ENCODE data around the gene ARHGAP24. TPM values are rescaled to one million over a fixed set of nuclear protein-coding genes. Genes with fewer than 3 reads are reported as not detected.

ARHGAP24 gene
- total and polyA plus RNA-seq, 2 experiments from 2014 or later: 19.5 to 29.6 TPM

DNA sequence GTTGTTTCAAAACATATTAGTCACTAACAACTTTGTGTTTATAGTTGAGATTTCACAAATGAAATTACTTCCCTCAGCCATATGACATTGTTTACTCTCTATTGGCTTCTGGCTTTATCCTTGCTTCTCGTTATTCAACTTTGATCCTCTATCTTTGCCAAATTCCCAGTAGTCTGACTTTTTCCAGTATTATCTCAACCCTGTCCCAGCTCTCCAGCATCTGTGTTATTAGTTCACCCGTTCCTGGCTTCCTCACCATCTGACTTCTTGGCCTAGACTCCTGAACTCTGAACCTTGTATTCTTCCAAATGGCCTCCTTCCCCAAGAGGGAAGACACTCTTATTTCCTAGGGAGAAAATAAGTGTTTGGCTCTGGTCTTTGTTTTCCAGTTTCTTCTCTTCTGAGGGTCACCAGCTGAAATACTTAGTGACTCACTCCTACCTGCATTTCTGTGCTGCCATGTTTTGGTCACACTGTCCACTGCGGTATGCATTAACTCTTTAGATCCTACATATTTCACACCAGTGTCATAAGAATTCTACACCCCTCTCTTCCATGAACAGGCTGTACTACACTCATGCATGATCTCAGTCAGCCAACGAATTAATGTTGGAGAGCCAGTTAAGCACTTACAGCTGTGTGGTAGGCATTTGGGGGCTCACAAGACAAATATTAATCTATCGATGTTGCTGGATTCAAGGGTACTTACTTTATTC lies 17.0 kb upstream of the ARHGAP24 start:
- no peaks in the 10 kb centered on the region for H4K20me1 ChIP-seq (ENCODE audit: insufficient read depth, poor library complexity, severe bottlenecking)
- H3K4me2 ChIP-seq: no peak overlapping the region
- TF ChIP-seq EZH2phosphoT487 (IDR thresholded peaks at IDR 0.05; ENCODE audit: low read depth, severe bottlenecking, unreplicated experiment) (no peak), EZH2 (IDR thresholded peaks at IDR 0.05; ENCODE audit: borderline replicate concordance) (no peak)
- TF ChIP-seq, protein P1, sequence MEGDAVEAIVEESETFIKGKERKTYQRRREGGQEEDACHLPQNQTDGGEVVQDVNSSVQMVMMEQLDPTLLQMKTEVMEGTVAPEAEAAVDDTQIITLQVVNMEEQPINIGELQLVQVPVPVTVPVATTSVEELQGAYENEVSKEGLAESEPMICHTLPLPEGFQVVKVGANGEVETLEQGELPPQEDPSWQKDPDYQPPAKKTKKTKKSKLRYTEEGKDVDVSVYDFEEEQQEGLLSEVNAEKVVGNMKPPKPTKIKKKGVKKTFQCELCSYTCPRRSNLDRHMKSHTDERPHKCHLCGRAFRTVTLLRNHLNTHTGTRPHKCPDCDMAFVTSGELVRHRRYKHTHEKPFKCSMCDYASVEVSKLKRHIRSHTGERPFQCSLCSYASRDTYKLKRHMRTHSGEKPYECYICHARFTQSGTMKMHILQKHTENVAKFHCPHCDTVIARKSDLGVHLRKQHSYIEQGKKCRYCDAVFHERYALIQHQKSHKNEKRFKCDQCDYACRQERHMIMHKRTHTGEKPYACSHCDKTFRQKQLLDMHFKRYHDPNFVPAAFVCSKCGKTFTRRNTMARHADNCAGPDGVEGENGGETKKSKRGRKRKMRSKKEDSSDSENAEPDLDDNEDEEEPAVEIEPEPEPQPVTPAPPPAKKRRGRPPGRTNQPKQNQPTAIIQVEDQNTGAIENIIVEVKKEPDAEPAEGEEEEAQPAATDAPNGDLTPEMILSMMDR (IDR thresholded peaks at IDR 0.05; ENCODE audit: poor library complexity): no peak
- H3K9me2 ChIP-seq (replicated peaks; ENCODE audit: insufficient read depth): no peaks in the 10 kb centered on the region
- no peaks in the 10 kb centered on the region for H3K4me1 ChIP-seq (ENCODE audit: insufficient read depth)
- DNase-seq (ENCODE audit: low spot score): no peak
- H3K27ac ChIP-seq: no peak overlapping the region
- no peaks in the 10 kb centered on the region for H3K79me2 ChIP-seq
- no peaks in the 10 kb centered on the region for H3K27me3 ChIP-seq
- H3K4me3 ChIP-seq: no peak overlapping the region
- peak overlapping the region; percentile 34 for H2AFZ ChIP-seq
- WGBS (ENCODE audit: low lambda C conversion rate, missing lambda C conversion rate): 77% methylated on average over 5 of the region's 5 CpGs
- H3K9me3 ChIP-seq (ENCODE audit: low read depth): no peaks in the 10 kb centered on the region
- no peaks in the 10 kb centered on the region for H3K36me3 ChIP-seq (replicated peaks; ENCODE audit: insufficient read depth, low read depth)

DNA sequence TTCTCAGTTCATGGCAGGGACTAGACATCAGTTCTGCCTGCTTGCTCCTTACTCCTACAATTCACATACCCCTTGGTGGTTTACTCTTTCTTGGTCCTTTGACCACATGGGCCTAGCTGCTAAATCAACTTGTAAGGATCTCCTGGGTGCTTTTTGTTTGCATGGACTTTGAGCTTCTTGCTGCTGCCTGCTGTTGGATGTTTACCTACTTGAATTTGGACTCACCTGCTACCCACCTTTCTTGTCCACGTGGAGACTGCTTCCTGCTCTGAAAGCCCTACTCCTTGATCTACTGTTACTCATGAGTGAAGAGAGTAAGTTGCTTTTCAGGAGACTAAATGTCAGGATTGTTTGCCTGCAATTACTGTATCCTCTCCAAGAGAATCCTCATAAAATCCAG lies 15.2 kb upstream of the ARHGAP24 start:
- Histone ChIP-seq H3K4me2 (no peak overlapping the region), H4K20me1 (ENCODE audit: insufficient read depth, poor library complexity, severe bottlenecking) (no peaks in the 10 kb centered on the region), H3K36me3 (replicated peaks; ENCODE audit: insufficient read depth, low read depth) (no peaks in the 10 kb centered on the region), H3K79me2 (no peaks in the 10 kb centered on the region), H3K9me2 (replicated peaks; ENCODE audit: insufficient read depth) (no peaks in the 10 kb centered on the region), H2AFZ (no peak overlapping the region), H3K27me3 (no peaks in the 10 kb centered on the region), H3K9me3 (ENCODE audit: low read depth) (no peaks in the 10 kb centered on the region), H3K27ac (peak overlapping the region; percentile 27), H3K4me3 (no peak overlapping the region), H3K4me1 (ENCODE audit: insufficient read depth) (no peaks in the 10 kb centered on the region)
- TF ChIP-seq EZH2phosphoT487 (IDR thresholded peaks at IDR 0.05; ENCODE audit: low read depth, severe bottlenecking, unreplicated experiment): no peak
- TF ChIP-seq, protein P1 (IDR thresholded peaks at IDR 0.05; ENCODE audit: poor library complexity): no peak
- no peak for TF ChIP-seq EZH2 (IDR thresholded peaks at IDR 0.05; ENCODE audit: borderline replicate concordance)
- 41% methylated on average over 1 of the region's 1 CpG for WGBS (ENCODE audit: low lambda C conversion rate, missing lambda C conversion rate)
- DNase-seq (ENCODE audit: low spot score): peak; percentile 37

DNA sequence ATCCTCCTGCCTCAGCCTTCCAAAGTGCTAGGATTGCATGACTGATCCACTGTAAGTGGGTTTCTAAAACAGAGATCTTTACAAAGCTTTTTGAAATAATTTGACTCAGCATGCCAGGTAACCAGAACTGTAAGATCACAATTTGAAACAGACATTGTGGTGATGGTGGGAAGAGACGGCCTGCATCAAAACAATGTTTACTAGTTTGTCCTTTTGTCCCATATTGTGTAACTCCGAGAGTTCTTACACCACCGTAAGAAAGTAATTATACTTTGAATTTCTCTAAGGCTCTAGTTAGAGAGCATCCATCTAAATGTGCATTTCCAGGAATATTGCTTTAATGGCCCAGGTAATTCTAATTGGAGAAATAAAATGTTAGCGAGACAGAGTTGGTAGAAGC lies 594 bp upstream of the ARHGAP24 start:
- H3K4me2 ChIP-seq: peak overlapping the region; percentile 73
- WGBS (ENCODE audit: low lambda C conversion rate, missing lambda C conversion rate): 40% methylated on average over 4 of the region's 4 CpGs
- no peaks in the 10 kb centered on the region for H3K9me3 ChIP-seq (ENCODE audit: low read depth)

More for the DNA sequence above, 594 bp upstream of the ARHGAP24 start:
- Histone ChIP-seq H3K9me2 (replicated peaks; ENCODE audit: insufficient read depth) (no peaks in the 10 kb centered on the region), H2AFZ (no peak overlapping the region), H3K4me3 (no peak overlapping the region), H4K20me1 (ENCODE audit: insufficient read depth, poor library complexity, severe bottlenecking) (no peaks in the 10 kb centered on the region), H3K4me1 (ENCODE audit: insufficient read depth) (no peaks in the 10 kb centered on the region), H3K79me2 (peaks cover 25% of the 10 kb centered on the region), H3K27ac (peak overlapping the region; percentile 56), H3K27me3 (no peaks in the 10 kb centered on the region), H3K36me3 (replicated peaks; ENCODE audit: insufficient read depth, low read depth) (no peaks in the 10 kb centered on the region)
- TF ChIP-seq, protein P1 (IDR thresholded peaks at IDR 0.05; ENCODE audit: poor library complexity): no peak
- TF ChIP-seq EZH2phosphoT487 (IDR thresholded peaks at IDR 0.05; ENCODE audit: low read depth, severe bottlenecking, unreplicated experiment) (no peak), EZH2 (IDR thresholded peaks at IDR 0.05; ENCODE audit: borderline replicate concordance) (no peak)
- no peak for DNase-seq (ENCODE audit: low spot score)
